Uterus (tissue), 2 donors: Measurements from ENCODE around the gene ZNF831.

ENCODE experiments used
- CTCF ChIP-seq, 4 experiments: fragments of 200-600 bp in 2 of 4; fragments of 450-650 bp in 2 of 4; sonication (generic) in 2 of 4; IDR thresholded peaks; one replicate each; pipeline ENCODE4 v1.5.1; 2016 to 2019; ENCODE audit warnings: antibody characterized with exemption in 4 of 4, mild to moderate bottlenecking in 2 of 4, moderate library complexity in 1 of 4
- POLR2A ChIP-seq, 2 donors: fragments of 450-650 bp; IDR thresholded peaks; one replicate each; pipeline ENCODE4 v1.6.1; 2016; ENCODE audit warnings: antibody characterized with exemption in 2 of 2, mild to moderate bottlenecking in 1 of 2, moderate library complexity in 1 of 2

- TF ChIP-seq CTCF (IDR thresholded peaks at IDR 0.05) (no peak), POLR2A (IDR thresholded peaks at IDR 0.05) (no peak)
Observed at GRCh38 chr20:59207235-59207634, 43.6 kb downstream of the ZNF831 start.
